Lower lobe of right lung (tissue), 2 donors: ENCODE data around the gene DPYSL3. TPM values are rescaled to one million over a fixed set of nuclear protein-coding genes. Genes with fewer than 3 reads are reported as not detected.

Experiments
- ATAC-seq, 2 donors: fragments of 200-7000 bp; cut with Tn5 transposase; one replicate each; pipeline ENCODE4 v1.9.1; 2020 to 2022; ENCODE audit warnings: mild to moderate bottlenecking in 2 of 2, moderate library complexity in 2 of 2
- DNase-seq: peaks from one replicate; pipeline ENCODE4 v3.0.0-alpha.2; 2020
- H3K27ac ChIP-seq: fragments of 200-600 bp; one replicate; pipeline ENCODE4 v1.8.0; 2022
- H3K27me3 ChIP-seq: fragments of 200-600 bp; one replicate; pipeline ENCODE4 v1.8.0; 2022; ENCODE audit warnings: low read depth
- H3K36me3 ChIP-seq: fragments of 200-600 bp; one replicate; pipeline ENCODE4 v1.8.0; 2022; ENCODE audit warnings: mild to moderate bottlenecking
- H3K4me1 ChIP-seq: fragments of 200-600 bp; one replicate; pipeline ENCODE4 v1.8.0; 2022
- H3K4me3 ChIP-seq: fragments of 200-600 bp; one replicate; pipeline ENCODE4 v1.8.0; 2022; ENCODE audit warnings: mild to moderate bottlenecking
- H3K9me3 ChIP-seq: fragments of 200-600 bp; one replicate; pipeline ENCODE4 v1.8.0; 2022
- CTCF ChIP-seq: fragments of 200-600 bp; IDR thresholded peaks from one replicate; pipeline ENCODE4 v1.8.0; 2022; ENCODE audit warnings: antibody characterized with exemption, mild to moderate bottlenecking
- intact Hi-C: fragments of 100-400 bp; cut with DNase I; formaldehyde crosslinking; loops from one replicate; pipeline ENCODE4 v1.11.0; 2022
- total RNA-seq: library from RNA; stranded (reverse); fragmentation: NEBNext Ultra II Directional; extraction: Animal tissue kit (Norgen Biotek cat#: 25700); gene quantifications from one replicate; pipeline ENCODE4 v1.2.1, GENCODE V29; 2021
- donor health status: DM: no; HTN: yes; CAD: no; lungs with severe emphysema.

Gene DPYSL3
- total RNA-seq, 1 donor from 2014 or later, result 45.7 TPM

GRCh38 chr5:147432323-147432722, 77.5 kb downstream of the DPYSL3 start:
- H3K36me3 ChIP-seq, result no peaks in the 10 kb centered on the region
- ATAC-seq (no peak), DNase-seq (no peak)
- no peak overlapping the region for H3K27ac ChIP-seq
- peaks cover 35% of the 10 kb centered on the region for H3K4me1 ChIP-seq
- intact Hi-C loops, result no loop called here
- no peaks in the 10 kb centered on the region for H3K27me3 ChIP-seq
- TF ChIP-seq CTCF, result no peak
- no peaks in the 10 kb centered on the region for H3K9me3 ChIP-seq
- no peak overlapping the region for H3K4me3 ChIP-seq

- no peaks in the 10 kb centered on the region for H3K36me3 ChIP-seq
- intact Hi-C loops, result no loop called here
- DNase-seq (no peak), ATAC-seq (no peak)
- peaks cover 42% of the 10 kb centered on the region for H3K4me1 ChIP-seq
- H3K4me3 ChIP-seq, result no peak overlapping the region
- no peaks in the 10 kb centered on the region for H3K27me3 ChIP-seq
- H3K9me3 ChIP-seq, result no peaks in the 10 kb centered on the region
- H3K27ac ChIP-seq, result no peak overlapping the region
- no peak for TF ChIP-seq CTCF
These were observed 78.3 kb downstream of the DPYSL3 start for GRCh38 chr5:147431586-147431985.

GRCh38 chr5:147430628-147431027, 79.2 kb downstream of the DPYSL3 start:
- DNase-seq (no peak), ATAC-seq (no peak)
- peaks cover 38% of the 10 kb centered on the region for H3K4me1 ChIP-seq
- no peak for TF ChIP-seq CTCF
- H3K27ac ChIP-seq, result no peak overlapping the region
- no peaks in the 10 kb centered on the region for H3K36me3 ChIP-seq
- no peaks in the 10 kb centered on the region for H3K9me3 ChIP-seq
- no peak overlapping the region for H3K4me3 ChIP-seq
- H3K27me3 ChIP-seq, result no peaks in the 10 kb centered on the region
- intact Hi-C loops, result no loop called here

- Histone ChIP-seq H3K27me3 (no peaks in the 10 kb centered on the region), H3K4me1 (peaks cover 34% of the 10 kb centered on the region), H3K36me3 (no peaks in the 10 kb centered on the region), H3K27ac (no peak overlapping the region), H3K9me3 (no peaks in the 10 kb centered on the region), H3K4me3 (no peak overlapping the region)
- no peak for DNase-seq
- no peak for TF ChIP-seq CTCF
- intact Hi-C loops, result no loop called here
- ATAC-seq, result no peak
These were observed 82.1 kb downstream of the DPYSL3 start for GRCh38 chr5:147427521-147428401.

- H3K27me3 ChIP-seq, result no peaks in the 10 kb centered on the region
- H3K9me3 ChIP-seq, result no peaks in the 10 kb centered on the region
- peaks cover 29% of the 10 kb centered on the region for H3K4me1 ChIP-seq
- no peak overlapping the region for H3K4me3 ChIP-seq
- H3K27ac ChIP-seq, result no peak overlapping the region
- H3K36me3 ChIP-seq, result no peaks in the 10 kb centered on the region
- TF ChIP-seq CTCF, result no peak
- intact Hi-C loops, result no loop called here
- ATAC-seq (no peak), DNase-seq (no peak)
These were observed 83.1 kb downstream of the DPYSL3 start for GRCh38 chr5:147426640-147427327.
